Hepatocyte (in vitro differentiated cells): ENCODE data around the gene TCHP. TPM values are rescaled to one million over a fixed set of nuclear protein-coding genes. Genes with fewer than 3 reads are reported as not detected.

Experiments
- DNase-seq: peaks from one replicate; pipeline ENCODE4 v3.0.0-alpha.2; 2016; ENCODE audit warnings: low spot score
- H2AFZ ChIP-seq: fragments of 200-600 bp; sonication (generic); 2 replicates; pipeline ENCODE4 v1.6.0; 2016; ENCODE audit warnings: antibody characterized with exemption, mild to moderate bottlenecking
- H3K27ac ChIP-seq: fragments of 200-600 bp; sonication (generic); 2 replicates; pipeline ENCODE4 v1.5.1; 2016; ENCODE audit warnings: mild to moderate bottlenecking
- H3K27me3 ChIP-seq: fragments of 200-600 bp; sonication (generic); 2 replicates; pipeline ENCODE4 v1.6.1; 2016
- H3K36me3 ChIP-seq: fragments of 200-600 bp; sonication (generic); replicated peaks from 2 replicates; pipeline ENCODE4 v1.5.1; 2016; ENCODE audit warnings: low read depth; ENCODE audit not compliant: insufficient read depth
- H3K4me1 ChIP-seq: fragments of 200-600 bp; sonication (generic); 2 replicates; pipeline ENCODE4 v1.5.1; 2016; ENCODE audit warnings: mild to moderate bottlenecking, moderate library complexity; ENCODE audit not compliant: insufficient read depth
- H3K4me2 ChIP-seq: fragments of 200-600 bp; sonication (generic); 2 replicates; pipeline ENCODE4 v1.6.0; 2016
- H3K4me3 ChIP-seq: fragments of 200-600 bp; sonication (generic); 2 replicates; pipeline ENCODE4 v1.5.1; 2016; ENCODE audit warnings: mild to moderate bottlenecking
- H3K79me2 ChIP-seq: fragments of 200-600 bp; sonication (generic); 2 replicates; pipeline ENCODE4 v1.6.0; 2017; ENCODE audit warnings: mild to moderate bottlenecking
- H3K9me2 ChIP-seq: fragments of 200-600 bp; sonication (generic); replicated peaks from 2 replicates; pipeline ENCODE4 v1.6.0; 2017; ENCODE audit warnings: mild to moderate bottlenecking; ENCODE audit not compliant: insufficient read depth
- H3K9me3 ChIP-seq: fragments of 200-600 bp; sonication (generic); 2 replicates; pipeline ENCODE4 v1.5.1; 2016; ENCODE audit warnings: low read depth, mild to moderate bottlenecking
- H4K20me1 ChIP-seq: fragments of 200-600 bp; sonication (generic); 2 replicates; pipeline ENCODE4 v1.6.0; 2016; ENCODE audit warnings: mild to moderate bottlenecking; ENCODE audit not compliant: insufficient read depth, poor library complexity, severe bottlenecking
- EZH2 ChIP-seq: fragments of 200-600 bp; sonication (generic); IDR thresholded peaks from 2 replicates; pipeline ENCODE4 v1.6.1; 2016; ENCODE audit warnings: antibody characterized with exemption, mild to moderate bottlenecking, borderline replicate concordance
- EZH2phosphoT487 ChIP-seq: fragments of 200-600 bp; sonication (generic); IDR thresholded peaks from one replicate; pipeline ENCODE4 v1.6.1; 2018; ENCODE audit warnings: antibody characterized with exemption, mild to moderate bottlenecking, low read depth, moderate library complexity; ENCODE audit not compliant: unreplicated experiment, severe bottlenecking
- WGBS: methylation state at CpG from one replicate; pipeline ENCODE4 v1.1.6; 2016; ENCODE audit warnings: low lambda C conversion rate; ENCODE audit errors: missing lambda C conversion rate; 5-methylcytosine and 5-hydroxymethylcytosine counted together
- polyA plus RNA-seq: library from polyadenylated mRNA; unstranded; fragments of >200 nt; fragmentation: Nextera tagmentation; extraction: Ambion mirVana; gene quantifications from 2 replicates; pipeline ENCODE4 v1.2.1, GENCODE V29; 2016
- total RNA-seq: library from RNA; depleted of rRNA; stranded (reverse); fragments of >200 nt; gene quantifications from 2 replicates; pipeline ENCODE4 v1.2.3, GENCODE V29; 2014
- TF ChIP-seq, protein P1 (sequence below): fragments of 200-600 bp; sonication (generic); IDR thresholded peaks from 2 replicates; pipeline ENCODE4 v1.5.1; 2016; ENCODE audit warnings: antibody characterized with exemption, mild to moderate bottlenecking; ENCODE audit not compliant: poor library complexity

TCHP gene
- total and polyA plus RNA-seq, 2 experiments from 2014 or later, result 5.5 to 8.0 TPM

DNA sequence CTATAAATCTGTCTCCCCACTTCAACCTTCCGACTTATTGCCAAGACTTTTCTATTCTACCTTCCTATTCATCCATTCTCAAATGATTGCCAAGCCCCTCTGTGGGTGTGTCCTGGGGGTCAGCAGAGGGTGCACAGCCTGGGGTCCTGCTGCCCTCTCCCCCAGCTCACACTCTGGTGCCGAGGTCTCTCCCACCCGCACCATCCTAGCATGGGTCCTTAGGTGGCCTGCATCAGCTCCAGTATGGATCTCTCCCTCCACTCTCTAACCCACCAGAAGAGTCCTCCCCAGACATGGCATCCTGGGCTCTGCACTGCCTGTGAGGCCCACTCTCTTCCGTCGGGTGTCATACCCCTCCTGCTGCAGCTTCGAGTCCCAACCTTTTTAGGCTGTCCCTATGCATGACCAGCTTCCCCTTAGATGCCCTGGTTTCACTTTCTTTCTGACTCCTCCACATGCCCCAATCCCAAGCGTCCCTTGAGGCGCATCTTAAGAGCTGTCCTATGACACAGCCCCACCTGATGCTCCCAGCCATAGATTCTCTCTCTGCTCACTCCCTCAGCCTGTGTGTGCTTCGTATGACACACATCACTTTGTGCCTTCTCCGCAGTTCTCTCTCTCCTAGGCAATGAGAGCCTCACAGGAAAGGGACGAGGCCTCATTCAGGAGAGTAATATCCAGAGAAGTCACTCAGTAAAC lies 52.2 kb downstream of the TCHP start:
- Histone ChIP-seq H3K36me3 (no peaks in the 10 kb centered on the region), H3K27ac (no peak overlapping the region), H3K4me1 (peaks cover 27% of the 10 kb centered on the region), H3K79me2 (no peaks in the 10 kb centered on the region), H2AFZ (no peak overlapping the region), H3K4me2 (no peak overlapping the region), H3K27me3 (no peaks in the 10 kb centered on the region), H3K9me3 (no peaks in the 10 kb centered on the region), H3K9me2 (no peaks in the 10 kb centered on the region), H4K20me1 (no peaks in the 10 kb centered on the region), H3K4me3 (no peak overlapping the region)
- 98% methylated on average over 11 of the region's 11 CpGs for WGBS
- TF ChIP-seq EZH2 (no peak), EZH2phosphoT487 (no peak)
- TF ChIP-seq, protein P1, sequence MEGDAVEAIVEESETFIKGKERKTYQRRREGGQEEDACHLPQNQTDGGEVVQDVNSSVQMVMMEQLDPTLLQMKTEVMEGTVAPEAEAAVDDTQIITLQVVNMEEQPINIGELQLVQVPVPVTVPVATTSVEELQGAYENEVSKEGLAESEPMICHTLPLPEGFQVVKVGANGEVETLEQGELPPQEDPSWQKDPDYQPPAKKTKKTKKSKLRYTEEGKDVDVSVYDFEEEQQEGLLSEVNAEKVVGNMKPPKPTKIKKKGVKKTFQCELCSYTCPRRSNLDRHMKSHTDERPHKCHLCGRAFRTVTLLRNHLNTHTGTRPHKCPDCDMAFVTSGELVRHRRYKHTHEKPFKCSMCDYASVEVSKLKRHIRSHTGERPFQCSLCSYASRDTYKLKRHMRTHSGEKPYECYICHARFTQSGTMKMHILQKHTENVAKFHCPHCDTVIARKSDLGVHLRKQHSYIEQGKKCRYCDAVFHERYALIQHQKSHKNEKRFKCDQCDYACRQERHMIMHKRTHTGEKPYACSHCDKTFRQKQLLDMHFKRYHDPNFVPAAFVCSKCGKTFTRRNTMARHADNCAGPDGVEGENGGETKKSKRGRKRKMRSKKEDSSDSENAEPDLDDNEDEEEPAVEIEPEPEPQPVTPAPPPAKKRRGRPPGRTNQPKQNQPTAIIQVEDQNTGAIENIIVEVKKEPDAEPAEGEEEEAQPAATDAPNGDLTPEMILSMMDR, result no peak
- DNase-seq, result no peak

DNA sequence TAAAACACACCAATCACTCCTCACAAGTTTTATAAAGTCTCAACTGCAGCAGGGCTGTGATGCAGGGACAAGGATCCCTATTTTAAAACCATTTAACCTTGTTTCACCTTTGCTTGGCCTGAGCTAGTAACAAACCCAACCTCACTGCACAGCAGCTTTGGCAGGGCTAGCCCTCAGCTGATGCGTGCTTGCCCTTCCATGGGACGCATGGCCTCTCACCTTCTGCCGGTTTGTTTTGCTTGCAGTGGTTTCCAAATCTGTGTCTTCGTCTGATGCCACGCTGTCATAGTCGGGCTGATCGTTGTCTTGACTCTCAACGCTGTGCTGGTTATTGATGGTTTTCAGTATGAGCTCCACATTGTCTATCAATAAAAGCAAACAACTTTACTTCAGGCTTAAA lies 52.8 kb downstream of the TCHP start:
- WGBS, result 98% methylated on average over 8 of the region's 8 CpGs
- TF ChIP-seq EZH2 (no peak), EZH2phosphoT487 (no peak)
- TF ChIP-seq, protein P1, result no peak

DNA sequence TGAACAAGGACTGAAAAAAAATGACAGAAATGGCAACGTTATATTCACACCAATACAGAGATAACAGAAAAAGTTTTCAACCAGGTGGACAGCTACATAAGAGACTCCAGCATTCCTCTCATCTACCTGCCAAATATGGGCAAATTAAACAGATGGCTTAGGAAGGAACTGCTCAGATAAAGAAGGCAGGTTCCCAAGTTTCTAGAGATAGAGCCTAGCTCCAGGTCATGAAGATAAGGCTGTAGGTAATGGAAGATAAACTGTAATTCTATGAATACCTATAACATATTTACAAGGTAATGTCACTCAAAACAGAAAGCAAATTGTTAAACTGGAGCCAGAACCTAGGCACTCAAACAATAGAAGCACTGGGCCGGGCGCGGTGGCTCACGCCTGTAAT lies 53.6 kb downstream of the TCHP start:
- H3K36me3 ChIP-seq, result no peaks in the 10 kb centered on the region
- H3K4me1 ChIP-seq, result peaks cover 17% of the 10 kb centered on the region
- H2AFZ ChIP-seq, result no peak overlapping the region
- H3K4me2 ChIP-seq, result no peak overlapping the region
- no peak for DNase-seq
- no peaks in the 10 kb centered on the region for H3K9me2 ChIP-seq
- H4K20me1 ChIP-seq, result no peaks in the 10 kb centered on the region
- H3K27ac ChIP-seq, result no peak overlapping the region
- WGBS, result 94% methylated on average over 5 of the region's 5 CpGs
- no peaks in the 10 kb centered on the region for H3K9me3 ChIP-seq
- no peaks in the 10 kb centered on the region for H3K79me2 ChIP-seq
- no peak overlapping the region for H3K4me3 ChIP-seq
- H3K27me3 ChIP-seq, result no peaks in the 10 kb centered on the region
- TF ChIP-seq EZH2 (no peak), EZH2phosphoT487 (no peak)
- TF ChIP-seq, protein P1, result no peak

More for the DNA sequence above, 52.8 kb downstream of the TCHP start:
- H2AFZ ChIP-seq, result no peak overlapping the region
- H3K27me3 ChIP-seq, result no peaks in the 10 kb centered on the region
- H3K36me3 ChIP-seq, result no peaks in the 10 kb centered on the region
- no peaks in the 10 kb centered on the region for H3K9me2 ChIP-seq
- H3K4me2 ChIP-seq, result no peak overlapping the region
- H3K4me1 ChIP-seq, result peaks cover 24% of the 10 kb centered on the region
- H3K79me2 ChIP-seq, result no peaks in the 10 kb centered on the region
- H3K9me3 ChIP-seq, result no peaks in the 10 kb centered on the region
- H3K27ac ChIP-seq, result no peak overlapping the region
- no peak overlapping the region for H3K4me3 ChIP-seq
- no peak for DNase-seq
- H4K20me1 ChIP-seq, result no peaks in the 10 kb centered on the region
